HG03439 (cell line): ENCODE results near the gene RAD50.

Experiments
- ATAC-seq: cut with Tn5 transposase; IDR thresholded peaks from one replicate; pipeline ENCODE4 v1.9.1; 2021; ENCODE audit warnings: mild to moderate bottlenecking, moderate library complexity; ENCODE audit not compliant: unreplicated experiment

RAD50 gene

DNA sequence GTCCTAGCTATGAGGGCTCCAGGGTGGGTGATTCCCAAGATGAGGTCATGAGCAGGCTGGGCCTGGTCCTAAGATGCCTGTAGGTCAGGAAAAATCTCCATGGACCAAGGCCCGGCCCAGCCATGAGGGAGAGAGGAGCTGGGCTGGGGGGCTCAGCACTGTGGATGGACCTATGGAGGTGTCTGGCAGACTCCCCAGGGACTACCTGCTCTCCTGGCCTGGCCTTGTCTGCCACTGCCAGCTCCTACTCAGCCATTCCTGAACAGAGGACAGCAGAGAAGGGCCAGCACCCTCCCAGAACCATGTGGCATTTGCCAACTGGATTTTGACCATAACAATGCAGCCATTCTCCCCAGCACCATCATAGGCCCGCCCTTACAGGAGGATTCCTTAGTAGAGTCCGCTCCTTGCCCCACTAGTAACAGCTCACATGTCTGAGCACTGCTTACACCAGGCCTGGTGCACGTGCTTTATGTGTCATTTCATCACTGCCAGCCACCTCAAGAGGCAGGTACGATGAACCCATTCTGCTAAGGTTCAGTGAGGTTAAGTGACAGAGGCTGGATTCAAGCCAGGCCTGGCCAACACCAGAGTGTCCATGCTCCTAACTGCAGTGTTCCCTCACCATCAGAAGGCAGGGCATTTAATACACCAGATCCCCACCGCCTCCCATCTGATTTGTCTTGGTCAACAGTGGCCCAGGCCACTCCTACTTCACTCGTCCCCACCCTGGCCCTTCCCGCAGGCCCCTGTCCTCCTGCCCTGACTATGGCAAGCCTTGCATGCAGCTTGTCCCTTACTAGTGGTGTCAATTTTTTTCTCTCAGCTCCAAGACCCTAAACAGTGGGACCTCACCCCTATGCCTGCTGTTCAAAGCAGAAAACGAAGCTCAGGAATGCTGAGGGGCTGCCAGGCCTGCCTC, 101.9 kb downstream of the RAD50 start:
- ATAC-seq = no peak

DNA sequence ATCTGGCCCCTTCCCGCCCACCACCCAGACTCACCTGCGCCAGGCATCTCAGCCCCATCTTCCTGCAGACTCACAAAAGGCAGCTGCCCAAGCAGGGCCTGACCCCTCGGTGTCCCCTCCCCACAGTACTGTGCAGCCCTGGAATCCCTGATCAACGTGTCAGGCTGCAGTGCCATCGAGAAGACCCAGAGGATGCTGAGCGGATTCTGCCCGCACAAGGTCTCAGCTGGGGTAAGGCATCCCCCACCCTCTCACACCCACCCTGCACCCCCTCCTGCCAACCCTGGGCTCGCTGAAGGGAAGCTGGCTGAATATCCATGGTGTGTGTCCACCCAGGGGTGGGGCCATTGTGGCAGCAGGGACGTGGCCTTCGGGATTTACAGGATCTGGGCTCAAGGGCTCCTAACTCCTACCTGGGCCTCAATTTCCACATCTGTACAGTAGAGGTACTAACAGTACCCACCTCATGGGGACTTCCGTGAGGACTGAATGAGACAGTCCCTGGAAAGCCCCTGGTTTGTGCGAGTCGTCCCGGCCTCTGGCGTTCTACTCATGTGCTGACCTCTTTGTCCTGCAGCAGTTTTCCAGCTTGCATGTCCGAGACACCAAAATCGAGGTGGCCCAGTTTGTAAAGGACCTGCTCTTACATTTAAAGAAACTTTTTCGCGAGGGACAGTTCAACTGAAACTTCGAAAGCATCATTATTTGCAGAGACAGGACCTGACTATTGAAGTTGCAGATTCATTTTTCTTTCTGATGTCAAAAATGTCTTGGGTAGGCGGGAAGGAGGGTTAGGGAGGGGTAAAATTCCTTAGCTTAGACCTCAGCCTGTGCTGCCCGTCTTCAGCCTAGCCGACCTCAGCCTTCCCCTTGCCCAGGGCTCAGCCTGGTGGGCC, 103.1 kb downstream of the RAD50 start:
- no peak for ATAC-seq

DNA sequence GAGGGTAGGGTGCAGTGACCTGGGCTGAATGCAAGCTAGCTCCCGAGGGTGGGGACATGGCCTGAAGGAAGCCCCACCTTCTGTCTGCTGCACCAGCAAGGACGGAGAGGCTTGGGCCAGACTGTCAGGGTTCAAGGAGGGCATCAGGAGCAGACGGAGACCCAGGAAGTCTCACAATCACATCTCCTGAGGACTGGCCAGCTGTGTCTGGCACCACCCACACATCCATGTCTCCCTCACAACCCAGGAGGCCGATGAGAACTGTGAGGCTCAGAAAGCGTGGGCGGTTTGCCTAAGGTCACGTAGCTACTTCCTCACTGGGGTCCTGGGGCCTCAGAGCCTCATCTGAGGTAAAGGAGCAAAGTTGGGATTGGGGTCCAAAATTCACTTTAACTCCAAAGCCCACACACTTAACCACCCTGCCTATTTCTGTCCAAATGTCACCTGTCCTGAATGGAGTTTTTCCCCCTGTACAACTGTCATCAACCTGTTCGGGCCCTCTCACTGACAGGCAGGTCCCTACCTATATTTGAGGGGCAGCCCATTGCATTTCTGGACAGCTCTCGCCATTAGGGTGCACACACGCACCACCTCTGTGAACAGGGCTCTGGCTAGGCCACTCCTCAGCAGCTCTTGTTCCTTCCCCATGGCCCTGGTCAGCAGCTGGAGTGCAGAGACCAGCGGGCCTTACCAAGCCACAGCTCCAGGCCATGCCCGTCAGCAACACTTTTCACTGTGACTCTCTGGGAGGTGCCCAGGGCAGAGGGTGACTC, 104.6 kb downstream of the RAD50 start:
- ATAC-seq = peak; percentile 18

DNA sequence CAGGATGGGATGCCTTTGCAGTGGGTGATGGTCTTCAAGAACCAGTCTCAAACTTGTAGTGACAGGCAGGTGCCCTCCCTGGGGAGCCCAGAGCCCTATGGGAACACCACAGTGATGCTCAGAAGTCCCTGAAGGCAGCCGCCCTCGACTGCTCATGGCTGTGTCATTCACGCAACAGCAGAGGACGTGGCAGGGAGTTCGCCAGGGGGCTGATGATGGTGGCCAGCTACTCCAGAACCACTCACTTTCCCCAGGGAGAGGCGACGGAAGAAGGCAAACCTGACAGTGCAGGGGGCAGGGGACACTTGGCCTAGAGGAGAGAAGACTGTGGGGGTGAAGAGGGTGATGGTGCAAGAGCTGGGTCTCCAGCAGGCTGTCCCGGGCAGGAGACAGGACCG, 105.2 kb downstream of the RAD50 start:
- no peak for ATAC-seq

DNA sequence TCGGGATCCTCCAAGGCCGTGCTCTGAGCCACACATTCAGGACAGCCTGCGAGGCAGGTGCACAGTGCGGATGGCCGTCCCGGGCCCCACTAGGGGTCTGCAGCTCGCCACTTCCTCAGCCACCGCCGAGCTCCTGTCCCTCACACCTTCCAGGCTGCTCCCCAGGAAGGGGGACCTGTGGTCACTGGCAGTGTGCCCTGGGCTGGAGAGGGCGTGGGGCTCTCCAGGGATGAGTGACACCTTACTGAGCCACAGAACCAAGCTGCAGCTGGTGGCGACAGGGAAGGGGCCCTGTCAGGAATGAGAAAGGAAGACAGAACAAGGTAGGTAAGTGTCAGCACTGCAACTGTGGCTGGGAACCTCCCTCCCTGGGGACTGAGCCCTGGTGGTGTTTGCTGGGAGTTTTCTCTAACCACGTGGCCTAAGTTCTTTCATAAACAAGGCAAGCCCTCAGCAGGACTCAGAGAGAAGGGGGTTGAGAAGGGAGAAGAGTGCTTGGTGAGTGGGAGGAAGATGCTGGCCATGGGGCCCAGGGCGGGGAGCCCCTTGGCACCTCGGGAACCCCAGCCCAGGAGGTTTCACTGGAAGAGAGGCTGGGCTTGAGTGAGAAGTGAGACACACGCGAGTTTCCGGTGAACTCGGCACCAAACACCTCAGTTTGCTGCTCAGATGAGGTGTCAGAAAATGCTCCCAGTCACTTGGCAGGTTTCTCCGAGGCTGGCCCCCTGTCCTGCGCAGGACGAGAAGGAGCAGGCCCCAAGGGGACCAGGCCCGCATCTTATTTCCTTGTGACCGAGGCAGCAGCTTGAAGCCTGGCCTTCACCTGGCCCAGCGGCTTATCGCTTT, 106.4 kb downstream of the RAD50 start:
- ATAC-seq = peak; percentile 43

DNA sequence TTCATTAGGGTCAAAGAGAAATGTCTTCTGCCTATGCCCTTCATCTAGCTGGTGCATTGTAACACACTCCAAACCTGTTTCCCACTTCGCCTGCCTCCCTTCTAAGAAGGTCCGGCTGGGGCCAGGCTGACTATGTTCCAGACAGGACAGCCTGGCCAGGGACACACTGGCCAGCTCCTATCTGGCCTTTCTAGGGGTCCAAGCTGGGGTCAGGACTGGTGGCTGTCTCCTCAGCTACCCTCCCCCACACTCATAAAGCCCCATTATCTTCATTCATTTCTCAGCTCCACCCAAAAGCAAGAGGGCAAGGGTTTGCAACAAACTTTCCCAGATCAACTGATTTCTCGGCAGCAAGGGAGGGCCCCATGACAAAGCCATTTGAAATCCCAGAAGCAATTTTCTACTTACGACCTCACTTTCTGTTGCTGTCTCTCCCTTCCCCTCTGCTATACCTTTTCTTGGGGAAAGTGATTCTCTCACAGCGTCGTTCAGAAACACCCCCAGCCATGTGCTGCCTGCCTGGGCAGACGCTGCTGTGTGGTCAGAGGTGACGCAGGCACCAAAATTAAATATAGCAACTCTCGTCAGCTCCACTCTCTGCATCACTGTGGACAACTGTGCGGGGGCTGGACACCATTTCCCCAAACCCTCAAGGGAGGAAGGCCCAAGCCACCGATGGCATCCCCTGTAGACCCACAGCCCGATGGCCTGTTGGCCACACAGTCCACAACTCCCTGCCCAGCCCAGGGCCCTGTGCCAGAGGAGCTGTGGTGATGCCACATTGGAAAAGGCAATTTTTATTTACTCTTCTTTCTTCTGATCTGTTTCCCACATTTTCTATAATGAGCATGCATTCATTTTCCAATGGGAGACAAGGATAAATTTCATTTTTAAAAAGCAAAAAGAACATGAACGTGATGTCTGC, 107.3 kb downstream of the RAD50 start:
- ATAC-seq = peak; percentile 52

DNA sequence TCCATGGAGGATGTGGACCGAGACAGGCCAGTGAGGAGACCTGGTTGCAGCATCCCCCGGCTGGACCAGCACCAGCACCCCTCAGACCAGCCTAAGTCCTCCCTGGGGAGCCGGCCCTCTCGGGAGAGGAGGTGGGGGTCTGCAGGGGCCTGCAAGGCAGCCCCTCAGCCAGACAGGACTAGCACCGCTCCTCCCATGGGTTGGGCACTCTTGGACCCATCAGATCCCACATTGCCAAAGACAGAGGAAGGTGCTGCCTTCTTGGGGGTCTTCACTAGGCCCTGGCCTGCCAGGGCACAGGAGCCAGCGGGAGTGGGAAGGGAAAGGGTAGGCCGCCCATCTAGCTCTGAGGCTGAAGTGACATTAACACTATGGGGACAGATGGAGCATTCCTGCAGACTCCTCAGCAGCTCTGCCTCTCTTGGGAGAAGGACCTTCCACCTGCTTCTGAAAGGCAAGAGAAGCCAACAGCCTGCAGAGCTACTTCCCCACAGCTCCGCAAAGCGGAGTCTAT, 108.0 kb downstream of the RAD50 start:
- no peak for ATAC-seq

DNA sequence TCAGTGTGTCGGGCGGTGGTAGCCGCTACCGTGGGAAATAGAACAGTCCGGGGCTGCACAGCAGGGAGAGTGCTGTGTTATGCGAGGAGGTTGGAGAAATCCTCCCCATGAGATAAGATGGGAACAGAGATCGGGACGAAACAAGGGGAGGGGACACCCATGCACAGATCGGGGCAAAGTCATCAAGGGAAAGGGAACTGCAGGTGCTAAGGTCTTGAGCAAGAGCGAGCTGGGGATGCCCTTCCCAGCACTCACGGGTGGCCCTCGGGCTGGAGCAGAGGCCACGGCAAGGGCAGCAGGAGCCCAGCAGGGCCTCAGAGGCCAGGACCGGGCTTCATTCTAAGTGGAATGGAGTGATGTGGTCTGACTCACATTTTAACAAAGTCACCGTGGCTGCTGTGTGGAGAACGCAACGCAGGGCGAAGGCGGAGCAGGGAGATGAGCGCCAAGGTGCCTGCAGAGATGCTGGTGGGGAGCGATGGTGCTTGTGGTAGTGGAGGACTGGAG, 108.8 kb downstream of the RAD50 start:
- no peak for ATAC-seq

DNA sequence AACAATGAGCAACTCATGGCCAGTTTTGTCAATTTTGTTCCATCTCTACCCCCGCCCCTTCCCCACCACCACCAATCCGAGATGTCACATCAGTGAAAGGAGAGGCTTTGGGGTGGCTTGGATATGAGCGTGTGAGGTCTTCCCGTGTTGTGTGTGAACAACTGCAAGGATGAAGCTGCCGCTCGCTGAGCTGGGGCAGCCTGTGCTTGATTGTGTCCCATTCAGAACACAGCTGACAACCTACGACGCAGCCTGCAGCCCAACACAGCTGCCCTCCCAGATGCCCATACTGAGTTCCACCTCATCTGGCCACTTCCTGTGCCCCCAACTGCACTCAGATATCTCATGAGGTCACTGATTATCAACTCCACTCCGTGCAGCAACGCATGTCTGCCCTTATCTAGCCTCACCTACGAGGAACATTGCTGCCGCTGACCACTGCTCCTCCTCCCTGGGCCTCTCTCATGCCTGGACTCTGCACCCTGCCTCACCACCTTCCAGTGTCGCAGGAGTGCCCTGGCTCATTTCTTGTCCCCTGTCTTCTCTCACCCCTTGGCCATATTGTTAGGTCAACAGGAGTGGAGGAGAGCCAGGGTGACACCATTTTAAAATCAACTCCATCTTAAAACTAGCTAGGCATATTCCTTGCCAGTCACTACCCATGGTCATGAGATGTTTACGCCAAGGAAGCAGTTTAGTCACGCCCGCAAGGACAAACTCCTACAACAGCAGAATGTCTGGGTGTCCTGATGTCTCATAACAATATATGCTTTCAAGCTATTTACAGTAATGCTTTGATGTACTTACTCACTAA, 109.7 kb downstream of the RAD50 start:
- no peak for ATAC-seq

DNA sequence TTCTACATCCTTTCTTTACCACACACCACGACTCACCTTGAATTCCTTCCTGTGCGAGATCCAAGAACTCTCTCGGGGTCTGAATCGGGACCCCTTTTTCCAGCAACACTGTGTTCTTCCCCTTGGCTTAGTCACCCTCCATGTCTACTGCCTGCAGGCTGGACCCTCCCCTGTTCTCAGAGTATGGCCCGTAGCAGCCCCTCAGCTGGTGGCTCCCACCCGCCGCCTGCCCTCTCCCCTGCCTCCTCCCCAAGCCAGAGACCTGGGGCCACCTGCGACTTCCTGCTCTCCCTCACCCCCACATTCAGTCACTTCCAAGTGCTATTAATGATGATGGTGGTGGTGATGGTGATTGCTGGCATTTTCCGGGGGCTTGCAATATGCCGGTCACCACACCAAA, 110.5 kb downstream of the RAD50 start:
- ATAC-seq = no peak

DNA sequence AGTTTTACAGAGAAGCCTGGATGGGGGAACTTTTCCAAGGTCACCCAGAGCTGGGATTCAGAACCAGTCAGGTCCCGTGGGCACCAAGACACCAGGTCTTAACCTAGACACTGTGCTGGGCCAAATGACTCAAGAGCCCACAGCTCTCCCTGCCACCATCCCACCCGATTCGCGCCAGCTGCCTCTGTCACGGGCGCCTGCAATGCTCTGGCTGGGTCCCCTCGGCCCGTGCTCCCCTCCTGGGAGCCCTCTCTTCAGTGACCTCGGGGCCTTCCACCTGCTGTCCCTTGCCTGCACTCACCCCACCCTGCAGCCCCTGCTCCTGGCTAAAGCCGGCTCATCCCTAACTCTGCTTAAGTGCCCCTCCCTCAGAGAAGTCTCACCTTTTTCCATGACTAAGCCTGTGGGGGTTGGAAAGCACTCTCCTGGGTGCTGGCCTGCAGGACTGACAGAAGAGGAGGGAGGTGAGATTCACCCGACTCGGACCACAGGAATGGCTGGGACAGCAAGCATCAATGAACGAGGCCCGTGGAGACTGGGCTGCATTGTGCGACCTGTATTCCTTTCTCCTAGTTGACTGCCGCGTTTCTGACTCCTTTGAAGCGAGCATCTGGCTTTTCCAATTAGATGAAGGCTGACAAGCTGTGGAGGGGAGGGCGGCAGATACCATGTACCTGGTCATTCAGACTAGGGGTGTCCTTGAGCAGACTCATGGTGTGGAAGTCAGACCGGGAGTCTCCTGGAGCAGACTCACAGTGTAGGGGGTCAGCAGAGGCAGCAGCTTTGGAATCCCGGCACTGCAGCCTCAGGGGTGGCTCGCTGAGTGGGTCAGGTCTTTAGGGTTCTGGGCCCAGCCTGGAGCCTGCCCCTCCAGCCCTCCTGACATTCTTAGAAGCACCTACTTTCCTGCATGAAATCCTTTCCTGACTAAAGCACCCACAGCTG, 111.3 kb downstream of the RAD50 start:
- no peak for ATAC-seq

DNA sequence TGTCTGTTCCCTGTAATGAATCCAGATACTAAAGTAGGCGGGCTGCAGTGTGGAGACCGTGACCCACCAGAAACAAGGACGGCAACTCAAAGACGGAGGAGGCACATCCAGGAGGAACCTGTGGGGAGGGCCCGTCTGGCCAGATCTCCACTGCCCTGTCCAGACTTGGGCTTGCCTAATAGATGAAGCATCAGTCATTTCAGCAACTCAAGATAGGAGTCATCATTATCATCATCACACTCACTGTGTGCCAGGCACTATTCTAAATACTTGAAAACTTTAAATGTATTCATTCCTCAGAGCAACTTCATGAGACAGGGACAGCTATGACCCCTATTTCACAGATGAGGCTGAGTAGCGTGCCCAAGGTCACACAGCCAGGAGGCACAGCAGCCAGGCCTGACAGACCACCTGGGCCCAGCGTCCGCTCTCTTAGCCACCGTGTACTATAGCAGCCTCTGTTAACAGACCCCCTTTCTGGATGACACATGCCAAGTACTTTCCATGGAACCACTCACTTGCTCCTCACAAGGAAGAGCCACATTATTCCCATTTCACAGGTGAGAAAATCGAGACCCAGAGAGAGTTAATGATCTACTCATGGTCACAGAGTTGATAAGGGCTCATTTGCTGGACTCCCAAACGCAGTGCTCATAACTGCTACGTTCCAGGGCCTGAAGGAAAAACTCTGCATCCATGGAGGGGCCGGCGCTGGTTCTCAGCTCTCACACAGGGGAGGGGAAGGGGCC, 112.1 kb downstream of the RAD50 start:
- no peak for ATAC-seq

DNA sequence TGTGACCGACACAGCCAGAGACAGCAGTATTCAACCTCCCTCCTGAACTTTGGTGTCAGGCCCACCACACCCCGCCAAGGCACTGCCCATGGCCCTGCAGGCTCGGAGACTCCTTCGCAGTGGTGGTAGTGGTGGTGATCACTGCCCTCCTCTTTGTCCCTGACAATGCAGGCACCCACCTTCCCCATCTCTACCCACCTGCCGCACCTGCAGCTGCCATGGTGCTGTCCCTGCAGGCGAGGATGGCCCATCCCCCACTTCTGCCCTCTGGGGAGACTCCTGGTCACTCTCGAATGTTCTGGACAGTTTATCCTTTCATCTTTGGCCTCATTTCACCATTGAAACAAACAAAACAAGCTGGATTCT, 112.7 kb downstream of the RAD50 start:
- no peak for ATAC-seq

DNA sequence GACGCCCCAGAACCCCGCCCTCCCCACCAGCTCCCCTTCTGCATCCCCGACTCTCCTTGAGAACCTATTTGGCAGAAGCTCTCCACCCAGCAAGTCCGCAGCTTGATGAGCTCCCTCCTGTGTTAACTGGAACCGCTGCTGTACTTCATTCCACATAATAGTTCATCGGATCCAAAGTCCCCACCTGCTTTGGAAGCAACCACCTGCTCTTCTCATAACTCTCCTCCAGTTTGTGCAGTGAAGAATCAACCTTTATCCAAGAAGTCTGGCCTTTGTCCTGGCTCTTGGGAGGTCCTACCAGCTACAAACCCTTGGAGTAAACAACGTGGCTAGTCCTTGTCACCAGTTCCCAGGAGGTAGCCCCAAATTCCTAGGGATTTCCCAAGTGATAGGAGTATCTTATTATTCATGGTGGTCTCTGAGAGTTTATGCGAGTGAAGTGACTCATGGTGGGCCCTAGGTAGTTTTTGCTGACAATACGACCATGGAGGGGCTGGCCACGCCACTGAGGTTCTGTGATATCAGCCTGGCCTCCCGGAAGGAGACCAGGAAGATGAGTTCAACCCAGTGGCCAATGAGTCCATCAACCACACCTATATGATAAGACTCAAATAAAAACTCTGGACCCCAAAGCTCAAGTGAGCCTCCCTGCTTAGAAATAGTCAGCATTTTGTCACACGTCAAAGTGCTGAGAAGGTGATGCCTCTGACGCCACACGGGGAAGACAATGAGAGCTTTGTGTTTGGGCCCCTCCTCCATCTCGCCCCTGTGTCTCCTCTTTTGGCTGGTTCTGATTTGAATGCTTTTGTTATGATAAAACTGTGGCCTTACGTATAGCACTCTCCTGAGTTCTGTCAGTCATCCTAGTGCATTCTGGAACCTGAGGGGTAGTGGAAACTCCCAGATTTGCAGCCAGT, 113.4 kb downstream of the RAD50 start:
- no peak for ATAC-seq

DNA sequence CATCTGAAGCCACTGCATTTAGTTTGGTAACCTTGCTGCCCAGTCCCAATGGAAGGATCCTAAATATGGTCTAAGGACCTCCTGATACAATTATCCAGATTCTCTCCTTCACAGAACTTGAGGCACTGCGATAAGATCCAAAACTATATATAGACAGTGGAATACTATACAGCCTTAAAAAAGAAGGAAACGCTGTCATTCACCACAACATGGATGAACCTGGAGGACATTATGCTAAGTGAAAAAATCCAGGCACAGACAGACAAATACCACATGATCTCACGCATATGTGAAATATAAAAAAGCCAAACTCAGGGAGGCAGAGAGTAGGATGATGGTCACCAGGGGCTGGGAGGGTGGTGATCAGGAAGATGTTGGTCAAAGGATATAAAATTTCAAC, 114.2 kb downstream of the RAD50 start:
- ATAC-seq = no peak
